Measurements from ENCODE around the gene TMEM151B. TPM values are rescaled to one million over a fixed set of nuclear protein-coding genes. Genes with fewer than 3 reads are reported as not detected.

The TMEM151B gene
- total and polyA plus RNA-seq, 7 donors: 0.16 to 1.1 (median 0.63) TPM; not detected in 2

- DNase-seq: no peak
- intact Hi-C loops (cut with DNase I): no loop called here
- Histone ChIP-seq H3K9me3 (no peaks in the 10 kb centered on the region), H3K27ac (no peak overlapping the region), H3K4me1 (no peaks in the 10 kb centered on the region), H3K27me3 (no peaks in the 10 kb centered on the region), H3K36me3 (no peaks in the 10 kb centered on the region), H3K4me3 (no peak overlapping the region)
- no peak for TF ChIP-seq POLR2A (IDR thresholded peaks at IDR 0.05)
- no peak for TF ChIP-seq CTCF (IDR thresholded peaks at IDR 0.05)
- no peak for TF ChIP-seq POLR2AphosphoS5 (IDR thresholded peaks at IDR 0.05)
- no peak for TF ChIP-seq EP300 (IDR thresholded peaks at IDR 0.05)
- WGBS, 2 donors: 9 to 53% methylated on average over 2 of the region's 2 CpGs
Measured at GRCh38 chr6:44353336-44353735, 83.1 kb downstream of the TMEM151B start.

GRCh38 chr6:44355640-44356039 is 85.4 kb downstream of the TMEM151B start:
- intact Hi-C loops (cut with DNase I): no loop called here

GRCh38 chr6:44356487-44356886 is 86.2 kb downstream of the TMEM151B start:
- Histone ChIP-seq H3K27me3 (no peaks in the 10 kb centered on the region), H3K9me3 (no peaks in the 10 kb centered on the region), H3K27ac (no peak overlapping the region), H3K4me3 (no peak overlapping the region), H3K36me3 (no peaks in the 10 kb centered on the region), H3K4me1 (no peaks in the 10 kb centered on the region)
- DNase-seq: no peak
- WGBS, 2 donors: 62 to 66% methylated on average over 1 of the region's 1 CpG
- no peak for TF ChIP-seq EP300 (IDR thresholded peaks at IDR 0.05)
- no peak for TF ChIP-seq CTCF (IDR thresholded peaks at IDR 0.05)
- TF ChIP-seq POLR2AphosphoS5 (IDR thresholded peaks at IDR 0.05): no peak
- no peak for TF ChIP-seq POLR2A (IDR thresholded peaks at IDR 0.05)
- intact Hi-C loops (cut with DNase I): no loop called here

More at GRCh38 chr6:44355640-44356039, 85.4 kb downstream of the TMEM151B start:
- no peak overlapping the region for H3K4me3 ChIP-seq
- H3K36me3 ChIP-seq: no peaks in the 10 kb centered on the region
- TF ChIP-seq POLR2A (IDR thresholded peaks at IDR 0.05): no peak
- no peak for TF ChIP-seq EP300 (IDR thresholded peaks at IDR 0.05)
- TF ChIP-seq POLR2AphosphoS5 (IDR thresholded peaks at IDR 0.05): no peak
- TF ChIP-seq CTCF (IDR thresholded peaks at IDR 0.05): no peak
- H3K27ac ChIP-seq: no peak overlapping the region
- WGBS, 2 donors: 68 to 93% methylated on average over 4 of the region's 4 CpGs
- H3K4me1 ChIP-seq: no peaks in the 10 kb centered on the region
- no peaks in the 10 kb centered on the region for H3K9me3 ChIP-seq
- no peak for DNase-seq
- H3K27me3 ChIP-seq: no peaks in the 10 kb centered on the region

Other genes starting within 250 kb of the TMEM151B start
- 10 to 100 TPM; 32.4 to 55.8 (median 45.3) TPM for gene MRPL14, start 143.0 kb upstream of the TMEM151B start, total RNA-seq
- 100 to 1,000 TPM in 2 of 3 donors, 10 to 100 TPM in 1; 85.6 to 150 (median 109) TPM for gene MRPL14, start 143.0 kb upstream of the TMEM151B start, polyA plus RNA-seq
- 10 to 100 TPM; 10.0 to 21.3 (median 16.3) TPM for gene TMEM63B, start 142.9 kb upstream of the TMEM151B start, total RNA-seq
- 10 to 100 TPM in 2 of 3 donors, 1 to 10 TPM in 1; 9.0 to 48.5 (median 14.6) TPM for gene TMEM63B, start 142.9 kb upstream of the TMEM151B start, polyA plus RNA-seq
- gene CAPN11, start 111.6 kb upstream of the TMEM151B start, total RNA-seq: under 1 TPM in 1 of 4 donors, not detected in 3; 0.82 TPM
- gene CAPN11, start 111.6 kb upstream of the TMEM151B start, polyA plus RNA-seq: 1 to 10 TPM in 1 of 3 donors, under 1 TPM in 2; 0.41 to 1.6 (median 0.60) TPM
- not detected for gene MYMX, start 53.5 kb upstream of the TMEM151B start, total RNA-seq
- gene MYMX, start 53.5 kb upstream of the TMEM151B start, polyA plus RNA-seq: under 1 TPM in 1 of 3 donors, not detected in 2; 0.28 TPM
- gene SLC29A1, start 46.9 kb upstream of the TMEM151B start, total RNA-seq: 100 to 1,000 TPM; 147 to 195 (median 180) TPM
- 10 to 100 TPM in 2 of 3 donors, 1 to 10 TPM in 1; 4.2 to 24.8 (median 10.8) TPM for gene SLC29A1, start 46.9 kb upstream of the TMEM151B start, polyA plus RNA-seq
- 100 to 1,000 TPM; 442 to 569 (median 518) TPM for gene HSP90AB1, start 23.3 kb upstream of the TMEM151B start, total RNA-seq
- 100 to 1,000 TPM; 182 to 484 (median 320) TPM for gene HSP90AB1, start 23.3 kb upstream of the TMEM151B start, polyA plus RNA-seq
- 10 to 100 TPM; 25.3 to 28.8 (median 27.2) TPM for gene SLC35B2, start 12.9 kb upstream of the TMEM151B start, total RNA-seq
- 10 to 100 TPM in 1 of 3 donors, 1 to 10 TPM in 2; 7.2 to 36.9 (median 7.9) TPM for gene SLC35B2, start 12.9 kb upstream of the TMEM151B start, polyA plus RNA-seq
- 10 to 100 TPM in 1 of 4 donors, 1 to 10 TPM in 3; 4.7 to 13.6 (median 8.4) TPM for gene NFKBIE, start 4.9 kb upstream of the TMEM151B start, total RNA-seq
- 10 to 100 TPM in 2 of 3 donors, 1 to 10 TPM in 1; 8.4 to 16.2 (median 13.4) TPM for gene NFKBIE, start 4.9 kb upstream of the TMEM151B start, polyA plus RNA-seq
- 1 to 10 TPM; 6.1 to 7.6 (median 6.8) TPM for gene AARS2, start 42.9 kb downstream of the TMEM151B start, total RNA-seq
- gene AARS2, start 42.9 kb downstream of the TMEM151B start, polyA plus RNA-seq: 1 to 10 TPM; 1.4 to 9.7 (median 2.4) TPM
- not detected for gene SPATS1, start 72.2 kb downstream of the TMEM151B start, total RNA-seq
- gene SPATS1, start 72.2 kb downstream of the TMEM151B start, polyA plus RNA-seq: not detected
- gene CDC5L, start 117.3 kb downstream of the TMEM151B start, total RNA-seq: 10 to 100 TPM; 18.0 to 24.6 (median 21.3) TPM
- 1 to 10 TPM; 6.6 to 9.5 (median 7.4) TPM for gene CDC5L, start 117.3 kb downstream of the TMEM151B start, polyA plus RNA-seq

All from sigmoid colon (tissue), 7 donors.